GM12878 (cell line): ENCODE data around the gene LRRC19. TPM values are rescaled to one million over a fixed set of nuclear protein-coding genes. Genes with fewer than 3 reads are reported as not detected.

Experiments used
- ASH2L ChIP-seq: fragments of 300-600, 200-600 bp; sonication (generic); IDR thresholded peaks from 2 replicates; pipeline ENCODE4 v1.6.1; 2017; ENCODE audit warnings: low read depth, mild to moderate bottlenecking, borderline replicate concordance
- BRCA1 ChIP-seq: IDR thresholded peaks from 2 replicates; pipeline ENCODE4 v1.6.1; 2011; ENCODE audit warnings: low read depth, low read length, improper control_type of control experiment
- CREM ChIP-seq: IDR thresholded peaks from 2 replicates; pipeline ENCODE4 v1.6.1; 2014; ENCODE audit warnings: antibody characterized with exemption, low read depth
- EED ChIP-seq: sonication (generic); IDR thresholded peaks from 2 replicates; pipeline ENCODE4 v1.6.1; 2016; ENCODE audit warnings: antibody characterized with exemption, low read depth
- ETV6 ChIP-seq, 2 experiments: fragments of 450-650 bp in 1 of 2; IDR thresholded peaks in 1 of 2; conservative IDR thresholded peaks in 1 of 2; 2 replicates each; pipeline ENCODE4 v1.6.1; 2014; ENCODE audit warnings: antibody characterized with exemption in 1 of 2, borderline replicate concordance in 1 of 2, low read depth in 1 of 2, mild to moderate bottlenecking in 1 of 2, moderate library complexity in 1 of 2
- FOXM1 ChIP-seq: IDR thresholded peaks from 2 replicates; pipeline ENCODE4 v1.6.1; 2012; ENCODE audit warnings: low read depth, mild to moderate bottlenecking, inconsistent platforms, low read length, moderate library complexity
- HDAC6 ChIP-seq: fragments of 200-600 bp; sonication (generic); IDR thresholded peaks from one replicate; pipeline ENCODE4 v1.8.0; 2017; ENCODE audit warnings: antibody characterized with exemption; ENCODE audit not compliant: unreplicated experiment
- HDGF ChIP-seq: fragments of 450-650 bp; IDR thresholded peaks from 2 replicates; pipeline ENCODE4 v1.6.1; 2016; ENCODE audit warnings: antibody characterized with exemption
- IKZF1 ChIP-seq: fragments of 450-650 bp; conservative IDR thresholded peaks from 2 replicates; pipeline ENCODE4 v1.6.1; 2017; ENCODE audit warnings: antibody characterized with exemption, mild to moderate bottlenecking
- IKZF2 ChIP-seq, 2 experiments: fragments of 450-650 bp; IDR thresholded peaks; 2 replicates each; pipeline ENCODE4 v1.6.1; 2017; ENCODE audit warnings: mild to moderate bottlenecking in 2 of 2, moderate library complexity in 2 of 2
- KAT2A ChIP-seq: conservative IDR thresholded peaks from 2 replicates; pipeline ENCODE4 v1.6.1; 2011; ENCODE audit warnings: low read depth, low read length; ENCODE audit not compliant: control insufficient read depth
- SIN3A ChIP-seq: IDR thresholded peaks from 2 replicates; pipeline ENCODE4 v1.6.1; 2012; ENCODE audit warnings: low read depth, low read length, improper control_type of control experiment
- SREBF2 ChIP-seq: IDR thresholded peaks from 2 replicates; pipeline ENCODE4 v1.6.1; 2012; ENCODE audit warnings: mild to moderate bottlenecking, low read length
- TCF12 ChIP-seq: IDR thresholded peaks from 2 replicates; pipeline ENCODE4 v1.6.1; 2011; ENCODE audit warnings: low read depth, mild to moderate bottlenecking, low read length
- TCF7 ChIP-seq: IDR thresholded peaks from 2 replicates; pipeline ENCODE4 v1.6.1; 2014; ENCODE audit warnings: antibody characterized with exemption, borderline replicate concordance
- polyA plus RNA-seq, 11 experiments: library from polyadenylated mRNA; depleted of rRNA in 4 of 11; unstranded in 6 of 11; stranded (reverse) in 5 of 11; fragments of >200 nt; fragmentation: Nextera tagmentation in 4 of 11; fragmentation: Illumina TruSeq in 1 of 11; extraction: Ambion mirVana in 4 of 11; extraction: Trizol in 1 of 11; gene quantifications; 1 replicate in 1 of 11; 2 replicates in 10 of 11; pipeline versions ENCODE4 v1.2.1 to v1.2.3, GENCODE V29; 2011 to 2016; ENCODE audit warnings: inconsistent platforms in 2 of 11, missing spikeins in 2 of 11, low read depth in 1 of 11
- total RNA-seq, 4 experiments: library from RNA; depleted of rRNA in 3 of 4; stranded (reverse); fragments of >200 nt in 3 of 4; fragmentation: Illumina TruSeq in 1 of 4; extraction: Trizol in 1 of 4; gene quantifications; 2 replicates each; pipeline versions ENCODE4 v1.2.1 to v1.2.3, GENCODE V29; 2013 to 2021
- TF ChIP-seq, protein P1 (sequence below): fragments of 150-350 bp; IDR thresholded peaks from 2 replicates; pipeline ENCODE4 v1.6.1; 2016; ENCODE audit warnings: low read depth, low read length
- TF ChIP-seq, protein P2 (sequence below): fragments of 450-650 bp; IDR thresholded peaks from 2 replicates; pipeline ENCODE4 v1.6.1; 2014; ENCODE audit warnings: mild to moderate bottlenecking
- TF ChIP-seq, protein P3 (sequence below): IDR thresholded peaks from 2 replicates; pipeline ENCODE4 v1.6.1; 2011; ENCODE audit warnings: low read depth, mild to moderate bottlenecking, low read length, moderate library complexity, borderline replicate concordance; ENCODE audit errors: extremely low read depth
- TF ChIP-seq, protein P4 (sequence below): fragments of 450-650 bp; IDR thresholded peaks from 2 replicates; pipeline ENCODE4 v1.6.1; 2018; ENCODE audit warnings: mild to moderate bottlenecking, low read depth, moderate library complexity; ENCODE audit not compliant: partially characterized antibody
- TF ChIP-seq, protein P5 (sequence below): IDR thresholded peaks from 2 replicates; pipeline ENCODE4 v1.6.1; 2012; ENCODE audit warnings: low read length, inconsistent platforms

LRRC19 gene
- total and polyA plus RNA-seq, 10 of the 15 experiments (the other 5 are each of a cell fraction or from before 2014, with no cell fraction given), result 0.02 to 0.20 (median 0.08) TPM; not detected in 6

DNA sequence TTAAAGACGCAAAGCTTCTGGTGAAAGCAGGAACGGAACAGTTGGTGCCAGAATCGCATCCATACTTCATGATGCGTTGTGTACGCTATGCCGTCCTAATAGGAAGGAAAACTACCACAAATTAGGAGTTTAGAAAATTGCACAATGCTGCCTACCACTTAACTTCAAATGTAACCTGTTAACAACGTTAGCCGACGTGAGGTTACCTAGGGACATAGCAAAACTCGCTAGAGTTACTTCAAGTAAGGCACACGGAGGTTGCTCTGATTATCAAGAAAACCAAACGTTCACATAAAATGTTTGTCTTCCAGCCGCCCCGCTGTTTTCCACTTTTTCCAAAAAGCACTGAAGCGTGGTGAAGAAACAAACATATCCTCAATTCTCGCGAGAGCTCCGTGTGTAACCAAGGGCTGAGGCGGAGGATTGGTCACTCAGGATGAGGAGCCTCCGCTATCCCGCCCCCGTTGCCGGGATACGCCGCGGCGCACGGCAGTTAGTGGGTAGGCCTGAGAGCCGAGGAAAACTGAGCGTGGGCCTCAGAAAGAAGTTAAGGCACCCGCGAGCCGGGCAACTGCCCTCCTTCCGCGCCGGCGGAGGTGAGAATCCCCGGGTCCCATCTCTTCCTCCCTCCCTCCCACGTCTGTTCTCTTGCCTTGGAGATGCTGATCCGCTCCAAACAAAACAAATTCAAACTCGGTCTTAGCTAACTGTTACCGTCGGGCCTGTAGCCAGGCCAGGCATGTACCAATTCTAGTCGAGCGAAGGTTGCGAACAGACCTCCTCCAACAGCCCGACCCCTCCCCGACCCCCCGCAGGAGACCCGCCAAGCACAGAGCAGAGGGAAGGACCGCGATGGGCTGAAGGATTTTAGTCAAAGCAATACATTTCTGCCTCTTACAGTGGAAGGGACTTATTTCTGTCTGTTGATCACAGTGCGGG is 49.3 kb downstream of the LRRC19 start, which contains the start of gene IFT74 (continued):
- no peak for TF ChIP-seq HDAC6
- TF ChIP-seq BRCA1, result peak; percentile 72
- TF ChIP-seq, protein P1, sequence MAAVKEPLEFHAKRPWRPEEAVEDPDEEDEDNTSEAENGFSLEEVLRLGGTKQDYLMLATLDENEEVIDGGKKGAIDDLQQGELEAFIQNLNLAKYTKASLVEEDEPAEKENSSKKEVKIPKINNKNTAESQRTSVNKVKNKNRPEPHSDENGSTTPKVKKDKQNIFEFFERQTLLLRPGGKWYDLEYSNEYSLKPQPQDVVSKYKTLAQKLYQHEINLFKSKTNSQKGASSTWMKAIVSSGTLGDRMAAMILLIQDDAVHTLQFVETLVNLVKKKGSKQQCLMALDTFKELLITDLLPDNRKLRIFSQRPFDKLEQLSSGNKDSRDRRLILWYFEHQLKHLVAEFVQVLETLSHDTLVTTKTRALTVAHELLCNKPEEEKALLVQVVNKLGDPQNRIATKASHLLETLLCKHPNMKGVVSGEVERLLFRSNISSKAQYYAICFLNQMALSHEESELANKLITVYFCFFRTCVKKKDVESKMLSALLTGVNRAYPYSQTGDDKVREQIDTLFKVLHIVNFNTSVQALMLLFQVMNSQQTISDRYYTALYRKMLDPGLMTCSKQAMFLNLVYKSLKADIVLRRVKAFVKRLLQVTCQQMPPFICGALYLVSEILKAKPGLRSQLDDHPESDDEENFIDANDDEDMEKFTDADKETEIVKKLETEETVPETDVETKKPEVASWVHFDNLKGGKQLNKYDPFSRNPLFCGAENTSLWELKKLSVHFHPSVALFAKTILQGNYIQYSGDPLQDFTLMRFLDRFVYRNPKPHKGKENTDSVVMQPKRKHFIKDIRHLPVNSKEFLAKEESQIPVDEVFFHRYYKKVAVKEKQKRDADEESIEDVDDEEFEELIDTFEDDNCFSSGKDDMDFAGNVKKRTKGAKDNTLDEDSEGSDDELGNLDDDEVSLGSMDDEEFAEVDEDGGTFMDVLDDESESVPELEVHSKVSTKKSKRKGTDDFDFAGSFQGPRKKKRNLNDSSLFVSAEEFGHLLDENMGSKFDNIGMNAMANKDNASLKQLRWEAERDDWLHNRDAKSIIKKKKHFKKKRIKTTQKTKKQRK, result no peak
- peak; percentile 21; the same call in 1 of the 2 replicates for TF ChIP-seq EED
- TF ChIP-seq TCF12, result no peak
- TF ChIP-seq IKZF1, result peak; percentile 82
- TF ChIP-seq HDGF, result no peak
- TF ChIP-seq CREM, result no peak
- no peak for TF ChIP-seq ETV6 (conservative IDR thresholded peaks at IDR 0.05 in 1 of 2, IDR thresholded peaks at IDR 0.05 in 1 of 2; ENCODE audit: borderline replicate concordance in 1 of 2, low read depth in 1 of 2)
- no peak for TF ChIP-seq SIN3A
- TF ChIP-seq, protein P2, sequence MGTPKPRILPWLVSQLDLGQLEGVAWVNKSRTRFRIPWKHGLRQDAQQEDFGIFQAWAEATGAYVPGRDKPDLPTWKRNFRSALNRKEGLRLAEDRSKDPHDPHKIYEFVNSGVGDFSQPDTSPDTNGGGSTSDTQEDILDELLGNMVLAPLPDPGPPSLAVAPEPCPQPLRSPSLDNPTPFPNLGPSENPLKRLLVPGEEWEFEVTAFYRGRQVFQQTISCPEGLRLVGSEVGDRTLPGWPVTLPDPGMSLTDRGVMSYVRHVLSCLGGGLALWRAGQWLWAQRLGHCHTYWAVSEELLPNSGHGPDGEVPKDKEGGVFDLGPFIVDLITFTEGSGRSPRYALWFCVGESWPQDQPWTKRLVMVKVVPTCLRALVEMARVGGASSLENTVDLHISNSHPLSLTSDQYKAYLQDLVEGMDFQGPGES, result no peak
- no peak for TF ChIP-seq SREBF2
- TF ChIP-seq ASH2L, result no peak
- TF ChIP-seq, protein P3, sequence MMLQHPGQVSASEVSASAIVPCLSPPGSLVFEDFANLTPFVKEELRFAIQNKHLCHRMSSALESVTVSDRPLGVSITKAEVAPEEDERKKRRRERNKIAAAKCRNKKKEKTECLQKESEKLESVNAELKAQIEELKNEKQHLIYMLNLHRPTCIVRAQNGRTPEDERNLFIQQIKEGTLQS, result no peak
- TF ChIP-seq TCF7, result no peak
- peak; percentile 52; a peak in 3 of 4 replicates for TF ChIP-seq IKZF2 (IDR thresholded peaks at IDR 0.05)
- TF ChIP-seq FOXM1, result no peak; the same call in 1 of the 2 replicates
- TF ChIP-seq, protein P4, sequence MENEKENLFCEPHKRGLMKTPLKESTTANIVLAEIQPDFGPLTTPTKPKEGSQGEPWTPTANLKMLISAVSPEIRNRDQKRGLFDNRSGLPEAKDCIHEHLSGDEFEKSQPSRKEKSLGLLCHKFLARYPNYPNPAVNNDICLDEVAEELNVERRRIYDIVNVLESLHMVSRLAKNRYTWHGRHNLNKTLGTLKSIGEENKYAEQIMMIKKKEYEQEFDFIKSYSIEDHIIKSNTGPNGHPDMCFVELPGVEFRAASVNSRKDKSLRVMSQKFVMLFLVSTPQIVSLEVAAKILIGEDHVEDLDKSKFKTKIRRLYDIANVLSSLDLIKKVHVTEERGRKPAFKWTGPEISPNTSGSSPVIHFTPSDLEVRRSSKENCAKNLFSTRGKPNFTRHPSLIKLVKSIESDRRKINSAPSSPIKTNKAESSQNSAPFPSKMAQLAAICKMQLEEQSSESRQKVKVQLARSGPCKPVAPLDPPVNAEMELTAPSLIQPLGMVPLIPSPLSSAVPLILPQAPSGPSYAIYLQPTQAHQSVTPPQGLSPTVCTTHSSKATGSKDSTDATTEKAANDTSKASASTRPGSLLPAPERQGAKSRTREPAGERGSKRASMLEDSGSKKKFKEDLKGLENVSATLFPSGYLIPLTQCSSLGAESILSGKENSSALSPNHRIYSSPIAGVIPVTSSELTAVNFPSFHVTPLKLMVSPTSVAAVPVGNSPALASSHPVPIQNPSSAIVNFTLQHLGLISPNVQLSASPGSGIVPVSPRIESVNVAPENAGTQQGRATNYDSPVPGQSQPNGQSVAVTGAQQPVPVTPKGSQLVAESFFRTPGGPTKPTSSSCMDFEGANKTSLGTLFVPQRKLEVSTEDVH, result no peak
- no peak for TF ChIP-seq KAT2A
- TF ChIP-seq, protein P5, sequence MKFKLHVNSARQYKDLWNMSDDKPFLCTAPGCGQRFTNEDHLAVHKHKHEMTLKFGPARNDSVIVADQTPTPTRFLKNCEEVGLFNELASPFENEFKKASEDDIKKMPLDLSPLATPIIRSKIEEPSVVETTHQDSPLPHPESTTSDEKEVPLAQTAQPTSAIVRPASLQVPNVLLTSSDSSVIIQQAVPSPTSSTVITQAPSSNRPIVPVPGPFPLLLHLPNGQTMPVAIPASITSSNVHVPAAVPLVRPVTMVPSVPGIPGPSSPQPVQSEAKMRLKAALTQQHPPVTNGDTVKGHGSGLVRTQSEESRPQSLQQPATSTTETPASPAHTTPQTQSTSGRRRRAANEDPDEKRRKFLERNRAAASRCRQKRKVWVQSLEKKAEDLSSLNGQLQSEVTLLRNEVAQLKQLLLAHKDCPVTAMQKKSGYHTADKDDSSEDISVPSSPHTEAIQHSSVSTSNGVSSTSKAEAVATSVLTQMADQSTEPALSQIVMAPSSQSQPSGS, result no peak
